ENCODE measurements around the gene P2RY8.
"Not testable (repeated sequence)": the region's sequence is repeated elsewhere in the genome, so short reads cannot be mapped to it uniquely, and the experiment has no call there.

Gene P2RY8

DNA sequence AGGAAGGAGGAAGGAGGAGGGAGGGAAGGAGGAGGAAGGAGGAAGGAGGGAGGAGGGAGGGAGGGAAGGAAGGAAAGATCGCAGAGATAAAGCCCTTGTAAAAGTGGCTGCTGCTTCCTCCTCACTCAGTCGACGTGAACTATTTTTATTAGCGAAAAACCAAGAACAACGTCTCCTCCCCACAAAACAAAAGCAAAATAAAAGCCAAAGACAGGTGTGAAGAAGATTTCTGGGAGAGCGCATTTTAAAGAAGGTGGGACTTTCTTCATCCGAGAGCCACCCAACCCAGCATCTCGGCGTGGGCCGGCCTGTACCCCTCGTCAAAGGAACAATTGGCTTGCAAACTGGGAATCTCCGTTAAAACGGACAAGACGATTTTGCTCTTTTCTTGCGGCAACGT, 43.6 kb downstream of the P2RY8 start:
- in situ Hi-C loops (cut with HindIII; ENCODE audit: low pct_ligation_motif_present, low sequenced_read_pairs) = no loop called here
- no peaks in the 10 kb centered on the region for H3K27me3 ChIP-seq (replicated peaks)
- no peaks in the 10 kb centered on the region for H3K36me3 ChIP-seq (replicated peaks)
- DNase-seq = no peak
- no peak overlapping the region for H3K27ac ChIP-seq
- no peak overlapping the region for H3K4me3 ChIP-seq (ENCODE audit: low read depth, low read length)
- TF ChIP-seq CTCF (IDR thresholded peaks at IDR 0.05; ENCODE audit: low read depth, low read length, missing control alignments) = no peak

DNA sequence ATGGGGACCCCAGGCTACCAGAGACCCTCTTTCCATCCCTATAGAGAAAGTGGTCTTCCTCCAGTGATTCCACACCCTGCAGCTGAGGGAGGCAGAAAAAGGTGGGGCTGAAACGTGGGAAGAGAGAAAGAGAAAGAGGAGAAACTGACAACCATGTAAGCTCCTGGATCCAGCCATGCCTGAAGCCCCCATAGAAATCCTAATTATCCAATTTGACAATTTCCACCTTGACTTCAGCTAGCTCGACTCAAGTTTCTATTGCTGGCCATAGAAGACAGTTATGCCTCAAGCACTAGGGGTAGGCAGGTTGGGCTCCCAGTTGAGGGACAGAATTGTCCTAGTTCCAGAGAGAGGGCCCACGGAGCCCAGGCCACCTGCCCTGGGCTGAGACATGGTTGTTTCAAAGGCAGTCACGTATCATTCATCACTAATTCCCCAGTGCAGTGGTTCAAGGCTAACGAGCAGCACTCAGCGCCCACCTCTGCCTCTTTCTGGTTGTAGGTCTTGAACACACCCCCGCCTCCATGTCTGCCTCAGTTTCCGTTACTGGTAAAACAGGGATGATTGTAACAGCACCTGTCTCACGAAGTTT, 44.5 kb downstream of the P2RY8 start:
- DNase-seq = no peak
- H3K36me3 ChIP-seq (replicated peaks) = no peaks in the 10 kb centered on the region
- H3K4me3 ChIP-seq (ENCODE audit: low read depth, low read length) = no peak overlapping the region
- H3K27me3 ChIP-seq (replicated peaks) = no peaks in the 10 kb centered on the region
- TF ChIP-seq CTCF (IDR thresholded peaks at IDR 0.05; ENCODE audit: low read depth, low read length, missing control alignments) = no peak
- in situ Hi-C loops (cut with HindIII; ENCODE audit: low pct_ligation_motif_present, low sequenced_read_pairs) = no loop called here
- no peak overlapping the region for H3K27ac ChIP-seq

- Histone ChIP-seq H3K27ac (no peak overlapping the region), H3K36me3 (replicated peaks) (no peaks in the 10 kb centered on the region), H3K4me3 (ENCODE audit: low read depth, low read length) (no peak overlapping the region), H3K27me3 (replicated peaks) (no peaks in the 10 kb centered on the region)
- DNase-seq = peak; percentile 12
- no peak for TF ChIP-seq CTCF (IDR thresholded peaks at IDR 0.05; ENCODE audit: low read depth, low read length, missing control alignments)
- in situ Hi-C loops (cut with HindIII; ENCODE audit: low pct_ligation_motif_present, low sequenced_read_pairs) = no loop called here
Measured at GRCh38 chrX:1491851-1492349, 45.1 kb downstream of the P2RY8 start.

GRCh38 chrX:1491248-1491647, 45.7 kb downstream of the P2RY8 start:
- H3K27me3 ChIP-seq (replicated peaks); in situ Hi-C loops (cut with HindIII; ENCODE audit: low pct_ligation_motif_present, low sequenced_read_pairs); H3K27ac ChIP-seq; H3K36me3 ChIP-seq (replicated peaks); H3K4me3 ChIP-seq (ENCODE audit: low read depth, low read length); DNase-seq: not testable (repeated sequence)

DNA sequence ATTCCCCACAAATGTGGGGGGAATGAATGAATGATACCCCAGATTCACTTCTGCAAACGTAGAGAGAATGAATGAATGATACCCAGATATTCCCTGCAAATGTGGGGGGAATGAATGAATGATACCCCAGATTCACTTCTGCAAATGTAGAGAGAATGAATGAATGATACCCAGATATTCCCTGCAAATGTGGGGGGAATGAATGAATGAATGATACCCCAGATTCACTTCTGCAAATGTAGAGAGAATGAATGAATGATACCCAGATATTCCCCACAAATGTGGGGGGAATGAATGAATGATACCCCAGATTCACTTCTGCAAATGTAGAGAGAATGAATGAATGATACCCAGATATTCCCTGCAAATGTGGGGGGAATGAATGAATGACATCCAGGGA, 46.3 kb downstream of the P2RY8 start:
- in situ Hi-C loops (cut with HindIII; ENCODE audit: low pct_ligation_motif_present, low sequenced_read_pairs); H3K36me3 ChIP-seq (replicated peaks); H3K27ac ChIP-seq; H3K4me3 ChIP-seq (ENCODE audit: low read depth, low read length); DNase-seq; H3K27me3 ChIP-seq (replicated peaks): not testable (repeated sequence)

GRCh38 chrX:1489354-1489753, 47.6 kb downstream of the P2RY8 start:
- DNase-seq; H3K4me3 ChIP-seq (ENCODE audit: low read depth, low read length); in situ Hi-C loops (cut with HindIII; ENCODE audit: low pct_ligation_motif_present, low sequenced_read_pairs); H3K27ac ChIP-seq; H3K27me3 ChIP-seq (replicated peaks); H3K36me3 ChIP-seq (replicated peaks): not testable (repeated sequence)

- no peak for TF ChIP-seq CTCF (IDR thresholded peaks at IDR 0.05; ENCODE audit: low read depth, low read length, missing control alignments)
- Histone ChIP-seq H3K27ac (no peak overlapping the region), H3K36me3 (replicated peaks) (no peaks in the 10 kb centered on the region)
Measured at GRCh38 chrX:1488745-1489144, 48.2 kb downstream of the P2RY8 start.

More at GRCh38 chrX:1488745-1489144, 48.2 kb downstream of the P2RY8 start:
- Histone ChIP-seq H3K4me3 (ENCODE audit: low read depth, low read length) (no peak overlapping the region), H3K27me3 (replicated peaks) (no peaks in the 10 kb centered on the region)
- in situ Hi-C loops (cut with HindIII; ENCODE audit: low pct_ligation_motif_present, low sequenced_read_pairs) = no loop called here
- DNase-seq = no peak
